Stimulated activated CD8-positive, alpha-beta memory T cell treated with anti-CD3 and anti-CD28 coated beads, Interleukin-4, amount 100 ng/mL, for 4 hours (primary cell): ENCODE data around the gene HYLS1.
A peak's percentile ranks its signal among the peaks of the same experiment; 100 is the strongest.

Source experiments
- DNase-seq, 2 donors: peaks; one replicate each; pipeline ENCODE4 v3.0.0-alpha.2; 2020; ENCODE audit warnings: low read depth in 2 of 2, low spot score in 1 of 2

HYLS1 gene

GRCh38 chr11:125932301-125932700 is 44.8 kb downstream of the HYLS1 start:
- no peak for DNase-seq

GRCh38 chr11:125933030-125933813 is 45.8 kb downstream of the HYLS1 start:
- DNase-seq, result no peak

- DNase-seq, result no peak
These were observed 47.0 kb downstream of the HYLS1 start for GRCh38 chr11:125934473-125934872.

DNA sequence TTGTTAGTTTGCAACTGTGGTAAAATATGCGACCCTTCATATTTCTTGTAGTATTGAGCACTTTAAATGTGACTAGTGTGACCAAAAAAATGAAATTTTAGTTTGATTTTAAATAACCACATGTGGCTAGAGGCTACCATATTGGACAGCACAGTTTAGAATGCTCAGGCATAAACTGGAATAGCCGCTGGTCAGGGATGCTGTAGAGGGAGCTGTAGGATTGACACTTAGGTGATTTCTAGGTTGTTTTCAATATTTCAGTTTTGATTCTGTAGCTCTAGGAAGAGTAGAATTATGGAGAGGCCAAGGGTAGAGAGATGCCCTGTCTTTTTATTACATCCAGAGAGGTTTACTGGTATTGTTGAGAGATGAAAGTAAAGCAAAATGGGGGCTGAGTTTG is 47.6 kb downstream of the HYLS1 start:
- DNase-seq, result no peak

- DNase-seq, result no peak
These were observed 48.2 kb downstream of the HYLS1 start for GRCh38 chr11:125935618-125936199.

GRCh38 chr11:125938418-125938817 is 51.0 kb downstream of the HYLS1 start:
- DNase-seq, result no peak

DNA sequence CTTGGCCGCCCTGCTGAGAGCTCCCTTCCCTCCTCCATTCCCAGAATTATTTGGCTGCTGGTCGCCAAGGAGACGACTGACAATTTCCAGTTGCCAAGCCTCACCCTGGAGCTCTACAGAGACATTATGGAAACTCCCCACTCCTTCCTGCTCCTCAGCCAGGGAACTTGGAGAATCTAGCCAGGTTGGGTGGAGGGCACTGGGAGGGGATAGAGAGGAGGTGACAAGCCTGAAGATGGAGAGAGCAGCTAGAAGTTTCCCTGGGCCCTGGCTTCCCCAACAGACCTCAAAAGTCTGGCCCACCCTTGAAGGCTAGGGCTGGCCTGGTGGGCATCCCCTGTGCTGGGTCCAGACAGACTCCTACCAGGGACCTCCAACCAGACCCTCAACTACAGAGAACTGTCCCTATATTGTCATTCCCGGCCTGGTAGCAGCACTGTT is 51.6 kb downstream of the HYLS1 start:
- DNase-seq, result no peak

DNA sequence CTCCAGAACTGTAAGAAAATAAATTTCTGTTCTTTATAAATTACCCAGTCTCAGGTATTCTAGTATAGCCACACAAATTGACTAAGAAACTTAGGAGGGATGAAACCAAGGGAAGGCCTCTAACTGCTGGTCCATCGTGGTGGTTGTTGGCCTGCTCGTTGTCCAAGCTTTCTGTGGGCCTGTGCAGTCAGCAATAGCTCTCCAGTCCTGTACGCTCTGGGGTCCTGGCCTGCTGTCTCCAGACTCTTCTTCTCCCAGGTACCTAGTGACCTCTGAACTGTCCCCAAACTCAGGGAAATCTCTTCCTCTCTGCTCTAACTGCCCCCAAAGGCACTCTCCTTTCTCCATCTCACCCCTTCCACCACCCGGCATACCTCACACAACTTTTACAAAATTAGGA is 52.7 kb downstream of the HYLS1 start:
- no peak for DNase-seq

GRCh38 chr11:125941267-125941618 is 53.8 kb downstream of the HYLS1 start:
- DNase-seq, result no peak

DNA sequence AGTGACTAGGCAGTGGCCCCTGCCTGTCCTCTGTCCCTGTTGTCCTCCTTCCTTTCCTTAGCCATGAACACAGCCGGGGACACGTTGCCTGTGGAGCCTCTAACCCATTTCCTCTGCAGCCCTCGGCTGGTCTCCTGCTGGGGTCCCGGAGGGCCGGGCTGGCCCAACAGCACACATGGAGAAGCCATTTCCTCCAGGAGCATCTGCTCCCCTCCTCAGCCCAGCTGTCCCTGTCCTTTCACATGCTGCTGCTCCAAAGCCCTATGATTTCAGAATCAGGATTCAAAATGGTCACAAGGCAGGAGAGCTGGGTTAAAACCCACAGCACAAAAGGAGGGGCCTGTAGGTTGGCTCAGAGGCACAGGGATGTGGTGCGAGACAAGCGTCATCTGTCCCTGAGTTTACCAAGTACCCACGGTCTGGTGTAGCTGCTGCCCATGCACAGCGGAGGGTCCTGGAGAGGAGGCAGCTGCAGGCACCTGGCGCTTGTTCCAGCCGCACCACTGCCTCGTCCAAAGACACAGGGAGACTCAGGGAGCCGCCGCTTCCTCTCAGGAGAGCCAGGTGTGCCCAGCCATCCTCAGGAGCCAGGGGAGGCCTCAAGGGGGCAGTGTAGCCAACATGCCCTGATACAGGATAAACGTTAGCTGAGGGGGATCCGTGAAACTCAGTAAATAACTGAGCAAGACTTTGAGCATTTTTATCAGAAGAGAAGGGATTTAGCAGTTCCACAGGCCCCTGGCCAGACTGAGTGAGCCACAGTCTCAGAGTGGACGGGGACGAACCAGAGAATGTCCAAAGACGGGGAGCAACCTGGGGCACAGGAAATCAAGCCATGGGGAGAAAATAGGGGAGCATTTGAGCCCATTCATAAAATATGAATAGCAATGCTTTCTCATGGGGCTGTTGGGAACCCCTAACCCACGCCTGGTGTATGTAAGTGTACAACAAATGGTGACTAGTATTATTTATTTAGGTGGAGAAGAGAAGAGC is 54.4 kb downstream of the HYLS1 start:
- peak in 1 of 2 donors; percentile 5 for DNase-seq

- DNase-seq, result no peak
These were observed 55.4 kb downstream of the HYLS1 start for GRCh38 chr11:125942771-125943428.

GRCh38 chr11:125943661-125944349 is 56.3 kb downstream of the HYLS1 start:
- DNase-seq, result no peak

- no peak for DNase-seq
These were observed 57.0 kb downstream of the HYLS1 start for GRCh38 chr11:125944350-125945010.

DNA sequence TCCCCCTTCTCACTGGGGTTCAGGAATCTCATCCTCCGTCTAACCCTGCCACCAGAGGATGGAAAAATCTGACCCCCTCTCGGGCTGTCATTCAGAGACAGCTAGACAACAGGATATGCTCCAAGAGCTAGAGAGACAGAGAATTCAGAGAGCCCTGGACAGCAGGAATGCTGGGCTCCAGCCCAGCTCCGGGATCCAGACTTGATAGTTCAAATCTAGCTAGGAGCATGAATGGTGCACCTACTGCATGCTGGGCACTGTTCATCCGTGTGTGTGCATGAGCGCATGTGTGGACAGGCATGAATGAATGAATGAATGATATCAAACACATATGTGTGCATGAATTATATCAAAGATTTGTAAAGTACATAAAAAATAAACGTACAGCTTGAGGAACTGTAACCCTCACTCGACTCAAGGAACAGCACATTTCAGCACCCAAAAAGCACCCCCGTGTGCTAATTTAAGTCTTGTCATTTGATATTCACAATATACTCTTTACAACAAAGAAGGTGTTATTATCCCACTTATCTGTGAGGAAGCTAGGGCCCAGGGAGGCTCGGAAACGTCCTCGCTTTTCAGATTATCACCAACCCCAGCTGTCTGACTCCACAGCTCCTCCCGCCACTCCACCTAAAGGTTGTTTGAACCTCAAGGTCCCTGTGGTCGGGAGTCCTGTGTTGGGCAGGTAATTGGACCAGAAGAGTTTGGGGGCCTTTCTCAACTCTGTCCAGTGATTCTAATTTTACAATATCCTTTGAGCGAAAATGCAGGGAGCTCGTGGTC is 57.7 kb downstream of the HYLS1 start:
- DNase-seq, result no peak

GRCh38 chr11:125945797-125946520 is 58.5 kb downstream of the HYLS1 start, which contains the start of gene VSIG10L2:
TSS of gene VSIG10L2 (plus strand) at chr11:125946044. CDS start at chr11:125946056, 12 bp downstream.
- DNase-seq, result no peak

DNA sequence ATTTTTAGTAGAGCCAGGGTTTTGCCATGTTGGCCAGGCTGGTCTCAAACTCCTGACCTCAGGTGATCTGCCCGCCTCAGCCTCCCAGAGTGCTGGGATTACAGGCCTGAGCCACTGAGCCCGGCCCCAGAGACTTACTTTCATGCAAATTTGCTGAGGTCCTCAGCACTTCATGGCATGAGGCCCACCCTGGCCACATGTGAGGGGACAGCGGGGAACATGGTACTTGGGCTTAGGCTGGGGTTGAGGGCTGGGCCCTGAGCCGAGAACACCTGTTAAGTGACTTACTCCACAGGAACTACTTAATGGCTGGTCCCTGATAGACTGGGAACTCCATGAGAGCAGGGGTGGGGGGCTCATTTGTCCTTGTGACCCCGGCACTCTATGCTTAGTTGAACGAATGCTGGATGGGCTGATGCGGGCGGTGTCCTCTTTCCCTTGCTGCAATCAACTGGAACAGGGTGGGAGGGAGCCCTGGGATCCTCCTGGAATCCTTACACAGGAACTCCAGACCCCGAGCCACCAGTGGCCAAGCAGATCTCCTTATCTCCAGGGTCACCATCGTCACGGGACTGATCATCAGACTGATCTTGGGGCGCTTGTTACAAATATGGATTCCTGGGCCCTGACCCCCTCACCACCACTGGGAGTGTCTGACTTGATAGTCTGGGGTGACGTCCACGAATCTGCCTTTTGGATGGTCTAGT is 59.4 kb downstream of the HYLS1 start:
- DNase-seq, result no peak

GRCh38 chr11:125947419-125948277 is 60.2 kb downstream of the HYLS1 start:
- DNase-seq, result no peak
